H9 (cell line): ENCODE measurements around the gene TRMT112. TPM values are rescaled to one million over a fixed set of nuclear protein-coding genes. Genes with fewer than 3 reads are reported as not detected.

Source experiments
- DNase-seq: peaks from one replicate; pipeline ENCODE4 v3.0.0-alpha.2; 2017
- H2AFZ ChIP-seq: one replicate; pipeline ENCODE4 v1.6.1; 2013; ENCODE audit warnings: mild to moderate bottlenecking, low read length, control low read depth, moderate library complexity
- H2AK5ac ChIP-seq: 2 replicates; pipeline ENCODE4 v1.6.1; 2013; ENCODE audit warnings: low read length, control low read depth, mixed read lengths; ENCODE audit not compliant: insufficient read length
- H2BK120ac ChIP-seq: one replicate; pipeline ENCODE4 v1.6.1; 2013; ENCODE audit warnings: low read depth, mild to moderate bottlenecking, low read length, control low read depth, inconsistent platforms; ENCODE audit not compliant: poor library complexity, severe bottlenecking
- H2BK12ac ChIP-seq: 2 replicates; pipeline ENCODE4 v1.6.1; 2013; ENCODE audit warnings: low read length, control low read depth, mixed read lengths, low read depth; ENCODE audit not compliant: insufficient read length
- H2BK15ac ChIP-seq: 2 replicates; pipeline ENCODE4 v1.6.1; 2013; ENCODE audit warnings: low read depth, low read length, control low read depth
- H2BK20ac ChIP-seq: one replicate; pipeline ENCODE4 v1.6.1; 2013; ENCODE audit warnings: low read depth, mild to moderate bottlenecking, low read length, control low read depth, inconsistent platforms; ENCODE audit not compliant: poor library complexity, severe bottlenecking
- H2BK5ac ChIP-seq: 2 replicates; pipeline ENCODE4 v1.6.1; 2013; ENCODE audit warnings: low read length, control low read depth, mixed read lengths; ENCODE audit not compliant: insufficient read length
- H3K14ac ChIP-seq: 2 replicates; pipeline ENCODE4 v1.6.1; 2013; ENCODE audit warnings: low read length, control low read depth; ENCODE audit not compliant: insufficient read depth
- H3K18ac ChIP-seq: 2 replicates; pipeline ENCODE4 v1.6.1; 2013; ENCODE audit warnings: low read depth, mild to moderate bottlenecking, mixed read lengths, low read length, control low read depth; ENCODE audit not compliant: insufficient read length
- H3K23ac ChIP-seq: 2 replicates; pipeline ENCODE4 v1.6.1; 2013; ENCODE audit warnings: low read length, control low read depth, mixed read lengths, low read depth; ENCODE audit not compliant: insufficient read length
- H3K23me2 ChIP-seq: 2 replicates; pipeline ENCODE4 v1.6.1; 2013; ENCODE audit warnings: low read depth, mild to moderate bottlenecking, mixed read lengths, low read length, control low read depth; ENCODE audit not compliant: insufficient read length, poor library complexity, severe bottlenecking
- H3K27ac ChIP-seq: 2 replicates; pipeline ENCODE4 v1.5.1; 2013; ENCODE audit warnings: low read length, control low read depth, mixed read lengths, low read depth; ENCODE audit not compliant: insufficient read length
- H3K27me3 ChIP-seq: 2 replicates; pipeline ENCODE4 v1.6.1; 2013; ENCODE audit warnings: low read length, control low read depth, inconsistent platforms; ENCODE audit not compliant: insufficient read depth
- H3K4ac ChIP-seq: 2 replicates; pipeline ENCODE4 v1.6.1; 2013; ENCODE audit warnings: low read depth, mild to moderate bottlenecking, control low read depth, inconsistent platforms, low read length, moderate library complexity
- H3K4me1 ChIP-seq: 2 replicates; pipeline ENCODE4 v1.6.1; 2013; ENCODE audit warnings: low read length, control low read depth, inconsistent platforms; ENCODE audit not compliant: insufficient read depth
- H3K4me2 ChIP-seq: 2 replicates; pipeline ENCODE4 v1.6.1; 2013; ENCODE audit warnings: low read length, control low read depth, mixed read lengths; ENCODE audit not compliant: insufficient read length, insufficient read depth
- H3K56ac ChIP-seq: 2 replicates; pipeline ENCODE4 v1.6.1; 2013; ENCODE audit warnings: low read depth, mild to moderate bottlenecking, mixed read lengths, low read length, control low read depth; ENCODE audit not compliant: insufficient read length
- H3K79me1 ChIP-seq: 2 replicates; pipeline ENCODE4 v1.6.1; 2013; ENCODE audit warnings: low read depth, mild to moderate bottlenecking, moderate library complexity, low read length, control low read depth, inconsistent platforms; ENCODE audit not compliant: insufficient read depth, poor library complexity, severe bottlenecking
- H3K79me2 ChIP-seq: 2 replicates; pipeline ENCODE4 v1.6.1; 2013; ENCODE audit warnings: low read length, control low read depth, inconsistent platforms; ENCODE audit not compliant: insufficient read depth
- H3K9ac ChIP-seq: 2 replicates; pipeline ENCODE4 v1.6.1; 2013; ENCODE audit warnings: low read length, control low read depth, mixed read lengths; ENCODE audit not compliant: insufficient read length; ENCODE audit errors: extremely low read depth
- H3K9me3 ChIP-seq: one replicate; pipeline ENCODE4 v1.6.1; 2013; ENCODE audit warnings: low read depth, low read length, inconsistent platforms; ENCODE audit not compliant: control insufficient read depth
- H3T11ph ChIP-seq: one replicate; pipeline ENCODE4 v1.6.1; 2013; ENCODE audit warnings: mild to moderate bottlenecking, low read length, control low read depth, inconsistent platforms
- H4K20me1 ChIP-seq: one replicate; pipeline ENCODE4 v1.6.1; 2013; ENCODE audit not compliant: control insufficient read depth, insufficient read length, insufficient read depth
- H4K5ac ChIP-seq: 2 replicates; pipeline ENCODE4 v1.6.1; 2013; ENCODE audit warnings: low read depth, mild to moderate bottlenecking, mixed read lengths, low read length, control low read depth; ENCODE audit not compliant: insufficient read length
- H4K8ac ChIP-seq: replicated peaks from 2 replicates; pipeline ENCODE4 v1.6.1; 2013; ENCODE audit warnings: low read length, control low read depth, mixed read lengths, low read depth; ENCODE audit not compliant: insufficient read length
- H4K91ac ChIP-seq: 2 replicates; pipeline ENCODE4 v1.6.1; 2013; ENCODE audit warnings: low read depth, mild to moderate bottlenecking, moderate library complexity, mixed read lengths, low read length, control low read depth; ENCODE audit not compliant: insufficient read length
- H3K27ac Mint-ChIP-seq, 3 experiments: 2 replicates in 2 of 3; 3 replicates in 1 of 3; pipeline ENCODE4 v1.8.0; 2020 to 2021; ENCODE audit warnings: mixed read lengths in 3 of 3, mild to moderate bottlenecking in 1 of 3, moderate library complexity in 1 of 3
- H3K27me3 Mint-ChIP-seq: 2 replicates; pipeline ENCODE4 v1.8.0; 2021; ENCODE audit warnings: low read depth, mild to moderate bottlenecking, moderate library complexity, mixed read lengths
- H3K36me3 Mint-ChIP-seq, 3 experiments: 2 replicates in 2 of 3; 3 replicates in 1 of 3; pipeline ENCODE4 v1.8.0; 2020 to 2021; ENCODE audit warnings: low read depth in 3 of 3, mixed read lengths in 3 of 3; ENCODE audit not compliant: insufficient read depth in 1 of 3
- H3K4me1 Mint-ChIP-seq, 2 experiments: 2 replicates each; pipeline ENCODE4 v1.8.0; 2020; ENCODE audit warnings: mixed read lengths in 2 of 2
- H3K4me3 Mint-ChIP-seq, 2 experiments: 2 replicates in 1 of 2; 3 replicates in 1 of 2; pipeline ENCODE4 v1.8.0; 2020 to 2021; ENCODE audit warnings: mild to moderate bottlenecking in 2 of 2, mixed read lengths in 2 of 2, moderate library complexity in 1 of 2
- H3K9me3 Mint-ChIP-seq, 2 experiments: 2 replicates in 1 of 2; 3 replicates in 1 of 2; pipeline ENCODE4 v1.8.0; 2020; ENCODE audit warnings: mild to moderate bottlenecking in 2 of 2, mixed read lengths in 2 of 2, moderate library complexity in 1 of 2
- CTCF ChIP-seq: fragments of 200-600 bp; sonication (generic); conservative IDR thresholded peaks from 3 replicates; pipeline ENCODE4 v1.8.0; 2021; ENCODE audit warnings: antibody characterized with exemption, mild to moderate bottlenecking
- WGBS: extraction: QIAGEN DNeasy Blood & Tissue Kit; methylation state at CpG from one replicate; pipeline ENCODE4 v1.1.7; 2013; ENCODE audit warnings: missing lambda C conversion rate, low lambda C conversion rate, mixed read lengths; ENCODE audit not compliant: insufficient read length; ENCODE audit errors: extremely low coverage; 5-methylcytosine and 5-hydroxymethylcytosine counted together
- total RNA-seq: library from RNA; stranded (reverse); gene quantifications from 2 replicates; pipeline ENCODE4 v1.2.1, GENCODE V29; 2021

The TRMT112 gene
- total RNA-seq, 1 experiment from 2014 or later: 315 TPM

GRCh38 chr11:64366751-64367150, 49.4 kb upstream of the TRMT112 start:
- Histone ChIP-seq H3K79me2 (no peaks in the 10 kb centered on the region), H3K14ac (no peak overlapping the region), H3K27ac (no peak overlapping the region), H2BK120ac (no peak overlapping the region), H3K23me2 (no peaks in the 10 kb centered on the region), H3K4ac (no peak overlapping the region), H3K27me3 (no peaks in the 10 kb centered on the region), H3K4me2 (no peak overlapping the region), H2AK5ac (no peak overlapping the region), H3K56ac (no peak overlapping the region), H2BK5ac (no peak overlapping the region), H4K20me1 (no peaks in the 10 kb centered on the region), H2AFZ (no peak overlapping the region), H4K91ac (no peak overlapping the region), H4K5ac (no peak overlapping the region), H3K4me1 (no peaks in the 10 kb centered on the region), H2BK20ac (no peak overlapping the region), H3K79me1 (no peaks in the 10 kb centered on the region), H3K9ac (no peak overlapping the region), H2BK15ac (no peak overlapping the region), H4K8ac (no peak overlapping the region), H3K23ac (no peak overlapping the region), H3K18ac (no peak overlapping the region), H3T11ph (no peak overlapping the region), H2BK12ac (no peak overlapping the region), H3K9me3 (no peaks in the 10 kb centered on the region)
- H3K27ac Mint-ChIP-seq: no peak overlapping the region
- WGBS: no CpG with 5 or more reads among the region's 1 CpG
- no peaks in the 10 kb centered on the region for H3K27me3 Mint-ChIP-seq
- H3K36me3 Mint-ChIP-seq: peaks cover 26 to 67% (median 50%) of the 10 kb centered on the region in 3 experiments
- no peaks in the 10 kb centered on the region; a peak in 1 of 5 replicates for H3K9me3 Mint-ChIP-seq
- no peak for TF ChIP-seq CTCF
- no peak overlapping the region for H3K4me3 Mint-ChIP-seq
- no peak for DNase-seq
- H3K4me1 Mint-ChIP-seq: peaks cover 0 to 7% of the 10 kb centered on the region in 2 experiments; a peak in 1 of 4 replicates
